ENCODE measurements around the gene TAX1BP3. TPM values are rescaled to one million over a fixed set of nuclear protein-coding genes. Genes with fewer than 3 reads are reported as not detected.

Gene TAX1BP3
- total and polyA plus RNA-seq, 2 of the 13 experiments (the other 11 are each of a cell fraction or from before 2014, with no cell fraction given), result 16.7 to 45.1 TPM

GRCh38 chr17:3695723-3696411 lies 27.5 kb upstream of the TAX1BP3 start, which contains the start of gene P2RX5:
P2RX5 (minus strand) TSS chr17:3696155; CDS start chr17:3696005, 150 bp downstream.
- peak; percentile 66 for ATAC-seq
- no peak for DNase-seq (ENCODE audit: low spot score)
- H3K9me3 ChIP-seq (ENCODE audit: low read length), result peaks cover 12% of the 10 kb centered on the region
- no peaks in the 10 kb centered on the region for H4K20me1 ChIP-seq (ENCODE audit: insufficient read depth, low read length)
- BruUV-seq (replicated peaks), result no TSS peak
- intact Hi-C loops (cut with micrococcal nuclease; ENCODE audit: unreplicated experiment) (no loop called here), in situ Hi-C loops (cut with HindIII; ENCODE audit: extremely low pct_ligation_motif_present, low pct_unique_long_range_greater_than_20kb) (no loop called here)
- peak within 1 kb of the TSS; percentile 90 for H3K4me2 ChIP-seq (ENCODE audit: low read depth, low read length)
- H2AFZ ChIP-seq (ENCODE audit: low read length), result no peak within 1 kb of the TSS
- H3K4me3 ChIP-seq (replicated peaks in 1 of 3; ENCODE audit: insufficient read depth in 1 of 3, low read depth in 2 of 3, low read length in 3 of 3), result peak within 1 kb of the TSS; percentile 37 to 75 (median 65)
- H3K79me2 ChIP-seq (ENCODE audit: insufficient read depth, low read length), result no peaks in the 10 kb centered on the region
- no peak for FAIRE-seq
- H3K27me3 ChIP-seq (ENCODE audit: control insufficient read depth in 1 of 2, insufficient read depth in 2 of 2, low read length in 2 of 2), result peaks cover 0 to 35% of the 10 kb centered on the region in 2 experiments; a peak in 2 of 5 replicates
- 2% methylated on average over 18 of the region's 65 CpGs for WGBS (ENCODE audit: low lambda C conversion rate)
- H3K36me3 ChIP-seq (replicated peaks in 1 of 2; ENCODE audit: control insufficient read depth in 1 of 2, insufficient read depth in 2 of 2, low read length in 2 of 2), result no peaks in the 10 kb centered on the region
- ChIA-PET POLR2A (interaction anchor here (0.6 to 1.2 kb wide), 4 partner anchors 18 to 28 kb away, joined by 3 to 5 read pairs (median 3); partner anchors contain the start of genes HASPIN and TAX1BP3), CTCF (ENCODE audit: low intra/inter-chr PET ratio, low total read pairs) (no interaction called here)
- H3K27ac ChIP-seq (ENCODE audit: extremely low read length, insufficient read depth, low read length), result no peak within 1 kb of the TSS
- H3K9ac ChIP-seq (ENCODE audit: insufficient read depth, low read depth, low read length), result no peak within 1 kb of the TSS
- H3K4me1 ChIP-seq (ENCODE audit: insufficient read depth, low read length), result peaks cover 17% of the 10 kb centered on the region
- TF ChIP-seq MIER2 (CRISPR knock-in tag; IDR thresholded peaks at IDR 0.05), result peak; percentile 55; the same call in 1 of the 2 replicates
- no peak for TF ChIP-seq IKZF4 (CRISPR knock-in tag; IDR thresholded peaks at IDR 0.05; ENCODE audit: borderline replicate concordance, low read depth, not compliant biosample characterization)
- TF ChIP-seq ZNF263 (CRISPR knock-in tag; IDR thresholded peaks at IDR 0.05), result peak; percentile 95
- TF ChIP-seq, protein P1, sequence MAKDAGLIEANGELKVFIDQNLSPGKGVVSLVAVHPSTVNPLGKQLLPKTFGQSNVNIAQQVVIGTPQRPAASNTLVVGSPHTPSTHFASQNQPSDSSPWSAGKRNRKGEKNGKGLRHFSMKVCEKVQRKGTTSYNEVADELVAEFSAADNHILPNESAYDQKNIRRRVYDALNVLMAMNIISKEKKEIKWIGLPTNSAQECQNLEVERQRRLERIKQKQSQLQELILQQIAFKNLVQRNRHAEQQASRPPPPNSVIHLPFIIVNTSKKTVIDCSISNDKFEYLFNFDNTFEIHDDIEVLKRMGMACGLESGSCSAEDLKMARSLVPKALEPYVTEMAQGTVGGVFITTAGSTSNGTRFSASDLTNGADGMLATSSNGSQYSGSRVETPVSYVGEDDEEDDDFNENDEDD (CRISPR knock-in tag; IDR thresholded peaks at IDR 0.05; ENCODE audit: borderline replicate concordance), result peak; percentile 40; the same call in 1 of the 2 replicates
- 0 out of 2 replicates have a peak, but pooled peaks have one; percentile 19 for TF ChIP-seq SAP130 (CRISPR knock-in tag; IDR thresholded peaks at IDR 0.05; ENCODE audit: low read depth)
- no peak for TF ChIP-seq ZNF326 (CRISPR knock-in tag; IDR thresholded peaks at IDR 0.05; ENCODE audit: borderline replicate concordance)
- TF ChIP-seq ZNF484 (CRISPR knock-in tag; IDR thresholded peaks at IDR 0.05; ENCODE audit: borderline replicate concordance, low read depth), result no peak
- TF ChIP-seq ZSCAN25 (CRISPR knock-in tag; IDR thresholded peaks at IDR 0.05), result peak; percentile 85
- TF ChIP-seq, protein P2, sequence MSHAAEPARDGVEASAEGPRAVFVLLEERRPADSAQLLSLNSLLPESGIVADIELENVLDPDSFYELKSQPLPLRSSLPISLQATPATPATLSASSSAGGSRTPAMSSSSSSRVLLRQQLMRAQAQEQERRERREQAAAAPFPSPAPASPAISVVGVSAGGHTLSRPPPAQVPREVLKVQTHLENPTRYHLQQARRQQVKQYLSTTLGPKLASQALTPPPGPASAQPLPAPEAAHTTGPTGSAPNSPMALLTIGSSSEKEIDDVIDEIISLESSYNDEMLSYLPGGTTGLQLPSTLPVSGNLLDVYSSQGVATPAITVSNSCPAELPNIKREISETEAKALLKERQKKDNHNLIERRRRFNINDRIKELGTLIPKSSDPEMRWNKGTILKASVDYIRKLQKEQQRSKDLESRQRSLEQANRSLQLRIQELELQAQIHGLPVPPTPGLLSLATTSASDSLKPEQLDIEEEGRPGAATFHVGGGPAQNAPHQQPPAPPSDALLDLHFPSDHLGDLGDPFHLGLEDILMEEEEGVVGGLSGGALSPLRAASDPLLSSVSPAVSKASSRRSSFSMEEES (CRISPR knock-in tag; IDR thresholded peaks at IDR 0.05), result no peak
- TF ChIP-seq, protein P3, sequence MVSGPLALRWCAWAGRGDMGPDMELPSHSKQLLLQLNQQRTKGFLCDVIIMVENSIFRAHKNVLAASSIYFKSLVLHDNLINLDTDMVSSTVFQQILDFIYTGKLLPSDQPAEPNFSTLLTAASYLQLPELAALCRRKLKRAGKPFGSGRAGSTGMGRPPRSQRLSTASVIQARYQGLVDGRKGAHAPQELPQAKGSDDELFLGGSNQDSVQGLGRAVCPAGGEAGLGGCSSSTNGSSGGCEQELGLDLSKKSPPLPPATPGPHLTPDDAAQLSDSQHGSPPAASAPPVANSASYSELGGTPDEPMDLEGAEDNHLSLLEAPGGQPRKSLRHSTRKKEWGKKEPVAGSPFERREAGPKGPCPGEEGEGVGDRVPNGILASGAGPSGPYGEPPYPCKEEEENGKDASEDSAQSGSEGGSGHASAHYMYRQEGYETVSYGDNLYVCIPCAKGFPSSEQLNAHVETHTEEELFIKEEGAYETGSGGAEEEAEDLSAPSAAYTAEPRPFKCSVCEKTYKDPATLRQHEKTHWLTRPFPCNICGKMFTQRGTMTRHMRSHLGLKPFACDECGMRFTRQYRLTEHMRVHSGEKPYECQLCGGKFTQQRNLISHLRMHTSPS (CRISPR knock-in tag; IDR thresholded peaks at IDR 0.05; ENCODE audit: low read depth), result 0 out of 2 replicates have a peak, but pooled peaks have one; percentile 9
- TF ChIP-seq ZNF800 (CRISPR knock-in tag; IDR thresholded peaks at IDR 0.05), result peak; percentile 89; the same call in 1 of the 2 replicates
- peak; percentile 10; the same call in 1 of the 2 replicates for TF ChIP-seq MXD4 (CRISPR knock-in tag; IDR thresholded peaks at IDR 0.05)
- TF ChIP-seq ZNF576 (CRISPR knock-in tag; IDR thresholded peaks at IDR 0.05), result no peak
- 0 out of 2 replicates have a peak, but pooled peaks have one; percentile 32 for TF ChIP-seq SRY (CRISPR knock-in tag; IDR thresholded peaks at IDR 0.05)
- no peak for TF ChIP-seq ZNF792 (CRISPR knock-in tag; IDR thresholded peaks at IDR 0.05)
- TF ChIP-seq MYC (CRISPR knock-in tag; IDR thresholded peaks at IDR 0.05; ENCODE audit: borderline replicate concordance), result peak; percentile 48; the same call in 1 of the 2 replicates
- TF ChIP-seq ZFY (CRISPR knock-in tag; IDR thresholded peaks at IDR 0.05), result peak; percentile 49; the same call in 1 of the 2 replicates
- TF ChIP-seq SALL1 (CRISPR knock-in tag; IDR thresholded peaks at IDR 0.05), result peak; percentile 24; the same call in 1 of the 2 replicates
